ENCODE measurements around the gene RCVRN.

DNA sequence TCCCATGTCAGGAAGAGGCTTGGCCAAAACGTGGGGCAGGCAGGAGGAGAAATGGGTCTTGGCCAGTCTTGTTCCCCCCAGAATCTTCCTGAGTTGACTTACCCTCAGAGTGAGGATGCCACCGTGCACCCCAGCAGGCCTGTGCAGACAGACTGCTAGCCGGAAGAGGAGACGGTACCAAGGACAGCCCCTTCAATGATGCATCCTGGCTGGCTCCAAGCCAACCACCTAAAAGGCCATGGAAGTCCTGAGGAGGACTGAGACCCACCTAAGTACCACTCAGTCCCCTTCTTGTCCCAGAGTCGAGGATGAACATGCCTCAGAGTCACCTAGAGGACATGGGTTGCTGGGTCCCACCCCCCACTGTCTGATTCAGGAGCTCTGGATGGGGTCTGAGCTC, 46.7 kb upstream of the RCVRN start:
- no peak for TF ChIP-seq EP300 (IDR thresholded peaks at IDR 0.05; ENCODE audit: borderline replicate concordance)
- no peak for TF ChIP-seq CEBPB (IDR thresholded peaks at IDR 0.05)
- no peak for TF ChIP-seq FOXM1 (IDR thresholded peaks at IDR 0.05; ENCODE audit: borderline replicate concordance, low read depth)
- TF ChIP-seq CREB1 (IDR thresholded peaks at IDR 0.05; ENCODE audit: low read depth), result no peak
- no peak for TF ChIP-seq ZBTB7A (IDR thresholded peaks at IDR 0.05; ENCODE audit: low read depth)

All from Ishikawa (cell line).